B cell (primary cell): ENCODE measurements around the gene CNPY2. TPM values are rescaled to one million over a fixed set of nuclear protein-coding genes. Genes with fewer than 3 reads are reported as not detected.

Source experiments
- ATAC-seq: fragments of 200-7000 bp; cut with Tn5 transposase; one replicate; pipeline ENCODE4 v1.10.0; 2021; ENCODE audit warnings: low read depth, mild to moderate bottlenecking, moderate number of reproducible peaks, moderate library complexity
- CTCF ChIA-PET: fragments of 350-600 bp; sonication (Branson Sonifier 250); formaldehyde crosslinking; loops from one replicate; lab custom pipeline; 2021; ENCODE audit warnings: antibody characterized with exemption, inconsistent platforms; lab: Charles Lee
- POLR2A ChIA-PET: fragments of 350-600 bp; sonication (Branson Sonifier 250); formaldehyde crosslinking; loops from one replicate; lab custom pipeline; 2021; ENCODE audit warnings: antibody characterized with exemption; lab: Charles Lee
- DNase-seq: peaks from one replicate; pipeline ENCODE4 v3.0.0; 2013
- H2AFZ ChIP-seq: 2 replicates; pipeline ENCODE4 v1.6.1; 2012; ENCODE audit warnings: mild to moderate bottlenecking, low read depth, low read length; ENCODE audit not compliant: insufficient read depth, poor library complexity, severe bottlenecking
- H3K27ac ChIP-seq, 2 donors: 1 replicate in 1 of 2; 2 replicates in 1 of 2; pipeline ENCODE4 v1.5.1; 2012 to 2013; ENCODE audit warnings: low read length in 2 of 2, mild to moderate bottlenecking in 2 of 2, moderate library complexity in 1 of 2
- H3K27me3 ChIP-seq, 4 experiments: fragments of 200-600 bp in 1 of 4; sonication (generic) in 1 of 4; replicated peaks in 1 of 4; 1 replicate in 2 of 4; 2 replicates in 2 of 4; pipeline versions ENCODE4 v1.6.1 to v1.7.0; 2013 to 2016; ENCODE audit warnings: low read length in 3 of 4, mild to moderate bottlenecking in 2 of 4, mixed read lengths in 1 of 4, moderate library complexity in 1 of 4; ENCODE audit not compliant: insufficient read depth in 4 of 4, control insufficient read depth in 3 of 4; ENCODE audit errors: control extremely low read depth in 1 of 4
- H3K36me3 ChIP-seq, 2 experiments: replicated peaks in 1 of 2; 1 replicate in 1 of 2; 2 replicates in 1 of 2; pipeline versions ENCODE4 v1.6.1 to v1.7.1; 2013; ENCODE audit warnings: low read length in 1 of 2; ENCODE audit not compliant: insufficient read depth in 2 of 2, control insufficient read depth in 1 of 2; ENCODE audit errors: control extremely low read depth in 1 of 2, extremely low read depth in 1 of 2
- H3K4me1 ChIP-seq, 2 donors: fragments of 200-600 bp in 1 of 2; sonication (generic) in 1 of 2; 1 replicate in 1 of 2; 2 replicates in 1 of 2; pipeline versions ENCODE4 v1.5.1 to v1.6.1; 2013 to 2017; ENCODE audit warnings: low read length in 2 of 2; ENCODE audit not compliant: control insufficient read depth in 2 of 2, insufficient read depth in 2 of 2
- H3K4me2 ChIP-seq: replicated peaks from 2 replicates; pipeline ENCODE3; 2012; ENCODE audit warnings: mild to moderate bottlenecking, low read depth, low read length; ENCODE audit not compliant: poor library complexity, severe bottlenecking
- H3K4me3 ChIP-seq, 5 experiments: fragments of 200-600 bp in 1 of 5; sonication (generic) in 1 of 5; 1 replicate in 3 of 5; 2 replicates in 2 of 5; pipeline versions ENCODE4 v1.5.1 to v1.7.0; 2011 to 2016; ENCODE audit warnings: low read length in 4 of 5, mild to moderate bottlenecking in 4 of 5, low read depth in 2 of 5, control low read depth in 1 of 5, moderate library complexity in 1 of 5; ENCODE audit not compliant: insufficient read depth in 1 of 5; ENCODE audit errors: control extremely low read depth in 1 of 5, extremely low read depth in 1 of 5
- H3K79me2 ChIP-seq: fragments of 200-600 bp; sonication (generic); one replicate; pipeline ENCODE4 v1.6.0; 2016; ENCODE audit warnings: low read length; ENCODE audit not compliant: control insufficient read depth, insufficient read depth
- H3K9ac ChIP-seq: fragments of 200-600 bp; sonication (generic); 2 replicates; pipeline ENCODE4 v1.6.1; 2017; ENCODE audit warnings: mild to moderate bottlenecking, low read length, moderate library complexity
- H3K9me3 ChIP-seq, 3 donors: one replicate each; pipeline versions ENCODE4 v1.6.1 to v1.7.1; 2013; ENCODE audit warnings: low read length in 2 of 3; ENCODE audit not compliant: control insufficient read depth in 2 of 3, insufficient read depth in 1 of 3; ENCODE audit errors: control extremely low read depth in 1 of 3
- H4K20me1 ChIP-seq: 2 replicates; pipeline ENCODE4 v1.6.0; 2012; ENCODE audit warnings: mild to moderate bottlenecking, low read length; ENCODE audit not compliant: insufficient read depth, control insufficient read depth, poor library complexity, severe bottlenecking
- H3K27ac Mint-ChIP-seq: one replicate; pipeline ENCODE4 v1.8.0; 2021; ENCODE audit warnings: mixed read lengths
- H3K27me3 Mint-ChIP-seq: one replicate; pipeline ENCODE4 v1.8.0; 2021; ENCODE audit warnings: mixed read lengths
- H3K4me1 Mint-ChIP-seq: one replicate; pipeline ENCODE4 v1.8.0; 2021; ENCODE audit warnings: mixed read lengths
- H3K4me3 Mint-ChIP-seq: one replicate; pipeline ENCODE4 v1.8.0; 2021; ENCODE audit warnings: mixed read lengths
- H3K9me3 Mint-ChIP-seq: one replicate; pipeline ENCODE4 v1.8.0; 2022; ENCODE audit warnings: mixed read lengths; ENCODE audit not compliant: insufficient read depth
- CTCF ChIP-seq: fragments of 200-600 bp; IDR thresholded peaks from one replicate; pipeline ENCODE4 v1.8.0; 2022; ENCODE audit warnings: antibody characterized with exemption, mild to moderate bottlenecking
- EZH2 ChIP-seq: IDR thresholded peaks from 2 replicates; pipeline ENCODE4 v1.6.1; 2012; ENCODE audit warnings: borderline replicate concordance, low read depth, mild to moderate bottlenecking, moderate library complexity, low read length; ENCODE audit not compliant: insufficient read depth, poor library complexity, severe bottlenecking
- WGBS: methylation state at CpG from one replicate; pipeline ENCODE4 v1.1.5; 2013; ENCODE audit warnings: missing lambda C conversion rate; ENCODE audit not compliant: insufficient coverage; 5-methylcytosine and 5-hydroxymethylcytosine counted together
- intact Hi-C: fragments of 100-400 bp; cut with micrococcal nuclease; formaldehyde crosslinking; loops from one replicate; pipeline ENCODE4 v1.10.0; 2022
- polyA plus RNA-seq: library from polyadenylated mRNA; depleted of rRNA; stranded (reverse); fragments of >200 nt; gene quantifications from 2 replicates; pipeline ENCODE4 v1.2.3, GENCODE V29; 2012
- total RNA-seq, 2 donors: library from RNA; stranded (reverse); fragments of 120-200 nt in 1 of 2; gene quantifications; 1 replicate in 1 of 2; 2 replicates in 1 of 2; pipeline versions ENCODE4 v1.2.3 to v1.2.4, GENCODE V29; 2013 to 2022

CNPY2 gene
- total and polyA plus RNA-seq, 2 donors (not counting 1 experiment from before 2014, with no cell fraction given): 61.9 to 91.2 TPM

- H3K27me3 Mint-ChIP-seq: no peaks in the 10 kb centered on the region
- peak overlapping the region; percentile 95 for H3K4me3 Mint-ChIP-seq
- Histone ChIP-seq H3K9ac (no peak overlapping the region), H3K36me3 (peaks cover 0 to 15% of the 10 kb centered on the region in 2 experiments), H2AFZ (no peak overlapping the region), H3K4me1 (peaks cover 43 to 52% of the 10 kb centered on the region in 2 donors), H3K4me2 (peak overlapping the region; percentile 81), H3K27me3 (no peaks in the 10 kb centered on the region), H4K20me1 (no peaks in the 10 kb centered on the region), H3K9me3 (no peaks in the 10 kb centered on the region), H3K79me2 (peaks cover 18% of the 10 kb centered on the region), H3K27ac (peak overlapping the region; percentile 86 to 88), H3K4me3 (no peak overlapping the region)
- intact Hi-C loops: loop anchor here (1.0 to 2.0 kb wide), 3 partner anchors 22 to 126 kb away; partner anchors contain the start of gene STAT2
- H3K27ac Mint-ChIP-seq: peak overlapping the region; percentile 99
- TF ChIP-seq EZH2: no peak
- TF ChIP-seq CTCF: no peak
- DNase-seq: no peak
- POLR2A ChIA-PET: interaction anchor here (0.6 to 2.5 kb wide), 6 partner anchors 12 to 148 kb away, joined by 4 to 22 read pairs (median 6); partner anchors contain the start of genes CNPY2 and STAT2
- H3K9me3 Mint-ChIP-seq: no peaks in the 10 kb centered on the region
- H3K4me1 Mint-ChIP-seq: peaks cover 55% of the 10 kb centered on the region
- CTCF ChIA-PET: interaction anchor here (0.8 to 7.6 kb wide), 5 partner anchors 19 to 127 kb away, joined by 3 to 45 read pairs (median 23); partner anchors contain the start of genes CNPY2 and STAT2
- no peak for ATAC-seq
- WGBS: 92% methylated on average over 4 of the region's 8 CpGs
These were observed 22.0 kb upstream of the CNPY2 start for GRCh38 chr12:56337753-56338251.
